SK-N-SH (cell line): ENCODE data around the gene ITGB6. TPM values are rescaled to one million over a fixed set of nuclear protein-coding genes. Genes with fewer than 3 reads are reported as not detected.

Experiments
- CTCF ChIA-PET: fragments of 300-600, 350-600 bp; formaldehyde crosslinking; extraction: SDS; loops from one replicate; lab custom pipeline; 2021; lab: Yijun Ruan, JAX
- POLR2A ChIA-PET: fragments of 350-600 bp; sonication (Branson Sonifier 250); formaldehyde crosslinking; extraction: SDS; loops from one replicate; lab custom pipeline; 2020; ENCODE audit warnings: antibody characterized with exemption, inconsistent platforms; lab: Yijun Ruan, JAX
- DNase-seq: peaks from one replicate; pipeline ENCODE4 v3.0.0; 2012
- H2AFZ ChIP-seq: fragments of 200-600 bp; sonication (generic); 2 replicates; pipeline ENCODE4 v1.8.1; 2016; ENCODE audit warnings: antibody characterized with exemption, mild to moderate bottlenecking, low read depth
- H3F3A ChIP-seq: fragments of 200-600 bp; sonication (generic); replicated peaks from 2 replicates; pipeline ENCODE3; 2016; ENCODE audit warnings: antibody characterized with exemption, mild to moderate bottlenecking; ENCODE audit not compliant: insufficient read depth
- H3K27ac ChIP-seq, 2 experiments: fragments of 200-500 bp in 1 of 2; fragments of 200-600 bp in 1 of 2; sonication (Bioruptor generic) in 1 of 2; sonication (generic), shearing (Covaris generic) in 1 of 2; 2 replicates each; pipeline versions ENCODE4 v1.5.1 to v1.6.1; 2014 to 2016; ENCODE audit warnings: low read depth in 2 of 2, inconsistent platforms in 1 of 2, low read length in 1 of 2, mild to moderate bottlenecking in 1 of 2, mixed read lengths in 1 of 2
- H3K27me3 ChIP-seq: fragments of 200-600 bp; sonication (generic), shearing (Covaris generic); 2 replicates; pipeline ENCODE4 v1.6.1; 2016; ENCODE audit warnings: mixed run types; ENCODE audit not compliant: insufficient read depth
- H3K36me3 ChIP-seq, 2 experiments: fragments of 200-500 bp in 1 of 2; fragments of 200-600 bp in 1 of 2; sonication (Bioruptor generic) in 1 of 2; sonication (generic) in 1 of 2; replicated peaks in 1 of 2; 2 replicates each; pipeline versions ENCODE3 to v1.5.1; 2014 to 2016; ENCODE audit warnings: low read length in 1 of 2, mild to moderate bottlenecking in 1 of 2; ENCODE audit not compliant: insufficient read depth in 2 of 2, control insufficient read depth in 1 of 2
- H3K4me1 ChIP-seq, 2 experiments: fragments of 200-500 bp in 1 of 2; fragments of 200-600 bp in 1 of 2; sonication (Bioruptor generic) in 1 of 2; sonication (generic), shearing (Covaris generic) in 1 of 2; 2 replicates each; pipeline versions ENCODE4 v1.5.1 to v1.6.1; 2014 to 2016; ENCODE audit warnings: low read depth in 1 of 2, low read length in 1 of 2, mixed run types in 1 of 2; ENCODE audit not compliant: insufficient read depth in 2 of 2, control insufficient read depth in 1 of 2
- H3K4me2 ChIP-seq: fragments of 200-600 bp; sonication (generic), shearing (Covaris generic); 2 replicates; pipeline ENCODE4 v1.6.1; 2017; ENCODE audit warnings: mixed run types
- H3K4me3 ChIP-seq, 2 experiments: fragments of 200-500 bp in 1 of 2; fragments of 200-600 bp in 1 of 2; sonication (Bioruptor generic) in 1 of 2; sonication (generic), shearing (Covaris generic) in 1 of 2; 2 replicates each; pipeline versions ENCODE4 v1.5.1 to v1.8.1; 2014 to 2016; ENCODE audit warnings: low read depth in 2 of 2, inconsistent platforms in 1 of 2, low read length in 1 of 2, mild to moderate bottlenecking in 1 of 2, mixed read lengths in 1 of 2, moderate library complexity in 1 of 2
- H3K79me2 ChIP-seq: fragments of 200-600 bp; sonication (generic); 2 replicates; pipeline ENCODE4 v1.8.1; 2017; ENCODE audit warnings: mild to moderate bottlenecking; ENCODE audit not compliant: insufficient read depth
- H3K9ac ChIP-seq: fragments of 200-600 bp; sonication (generic); 2 replicates; pipeline ENCODE4 v1.6.1; 2017; ENCODE audit warnings: mixed run types
- H3K9me2 ChIP-seq: fragments of 200-600 bp; sonication (generic); 2 replicates; pipeline ENCODE4 v1.6.1; 2017; ENCODE audit warnings: mixed run types
- H3K9me3 ChIP-seq: fragments of 200-600 bp; sonication (generic); 2 replicates; pipeline ENCODE4 v1.6.1; 2017; ENCODE audit warnings: mixed run types, mild to moderate bottlenecking, moderate library complexity
- H4K20me1 ChIP-seq: fragments of 200-600 bp; sonication (generic); 2 replicates; pipeline ENCODE4 v1.6.1; 2017; ENCODE audit warnings: mild to moderate bottlenecking, mixed run types; ENCODE audit not compliant: insufficient read depth
- ELF1 ChIP-seq: IDR thresholded peaks from 2 replicates; pipeline ENCODE4 v1.4.0; 2012
- EP300 ChIP-seq, 2 experiments: IDR thresholded peaks; 2 replicates each; pipeline versions ENCODE4 v1.4.0 to v1.6.1; 2012; ENCODE audit warnings: borderline replicate concordance in 1 of 2, low read depth in 1 of 2, low read length in 1 of 2
- FOXJ3 ChIP-seq: sonication (generic); formaldehyde crosslinking; IDR thresholded peaks from 2 replicates; pipeline ENCODE4 v1.5.1; 2020; ENCODE audit warnings: mild to moderate bottlenecking, missing genetic modification reagents
- FOXM1 ChIP-seq: IDR thresholded peaks from 2 replicates; pipeline ENCODE4 v1.4.0; 2012; ENCODE audit warnings: low read depth, mild to moderate bottlenecking
- GABPA ChIP-seq: IDR thresholded peaks from 2 replicates; pipeline ENCODE4 v1.4.0; 2012; ENCODE audit warnings: low read depth, mild to moderate bottlenecking
- GATA2 ChIP-seq: sonication (generic); formaldehyde crosslinking; IDR thresholded peaks from 2 replicates; pipeline ENCODE4 v1.5.0; 2020; ENCODE audit warnings: mild to moderate bottlenecking, missing genetic modification reagents
- JUND ChIP-seq: IDR thresholded peaks from 2 replicates; pipeline ENCODE4 v1.4.0; 2012
- MEF2A ChIP-seq: IDR thresholded peaks from 2 replicates; pipeline ENCODE4 v1.4.0; 2012; ENCODE audit warnings: low read depth, borderline replicate concordance
- NFIC ChIP-seq: IDR thresholded peaks from 2 replicates; pipeline ENCODE4 v1.4.0; 2012; ENCODE audit warnings: borderline replicate concordance
- NRF1 ChIP-seq: IDR thresholded peaks from 2 replicates; pipeline ENCODE4 v1.6.1; 2012; ENCODE audit warnings: low read depth, mild to moderate bottlenecking, low read length
- POLR2AphosphoS5 ChIP-seq: IDR thresholded peaks from 2 replicates; pipeline ENCODE4 v1.6.1; 2012; ENCODE audit warnings: low read depth, low read length
- RAD21 ChIP-seq: IDR thresholded peaks from 2 replicates; pipeline ENCODE4 v1.6.1; 2012; ENCODE audit warnings: mild to moderate bottlenecking, low read length
- RCOR1 ChIP-seq: fragments of 150-350 bp; IDR thresholded peaks from 2 replicates; pipeline ENCODE4 v1.6.1; 2017; ENCODE audit warnings: antibody characterized with exemption, low read length
- RFX5 ChIP-seq: IDR thresholded peaks from 2 replicates; pipeline ENCODE4 v1.6.1; 2012; ENCODE audit warnings: mild to moderate bottlenecking, improper control_type of control experiment, low read length
- TEAD4 ChIP-seq: IDR thresholded peaks from 2 replicates; pipeline ENCODE4 v1.4.0; 2012; ENCODE audit warnings: mild to moderate bottlenecking, borderline replicate concordance; ENCODE audit not compliant: insufficient read depth
- YY1 ChIP-seq: IDR thresholded peaks from 2 replicates; pipeline ENCODE4 v1.4.0; 2012; ENCODE audit warnings: low read depth, mild to moderate bottlenecking
- ZBTB33 ChIP-seq: IDR thresholded peaks from 2 replicates; pipeline ENCODE4 v1.4.0; 2012; ENCODE audit warnings: low read depth, borderline replicate concordance
- WGBS: methylation state at CpG from one replicate; pipeline ENCODE4 v1.1.6; 2017; ENCODE audit warnings: low lambda C conversion rate; 5-methylcytosine and 5-hydroxymethylcytosine counted together
- polyA plus RNA-seq, 3 experiments: library from polyadenylated mRNA; depleted of rRNA; stranded (reverse); fragments of >200 nt; gene quantifications; 2 replicates each; pipeline ENCODE4 v1.2.3, GENCODE V29; 2012
- TF ChIP-seq, protein P1 (sequence below): IDR thresholded peaks from 2 replicates; pipeline ENCODE4 v1.4.0; 2012; ENCODE audit warnings: low read depth

The ITGB6 gene
- polyA plus RNA-seq, 1 of the 3 experiments (the other 2 are of a cell fraction), result 0.10 TPM

- TF ChIP-seq NRF1, result no peak
- TF ChIP-seq JUND, result no peak
- TF ChIP-seq RAD21, result no peak
- no peak for TF ChIP-seq GABPA
- TF ChIP-seq ELF1, result no peak
Measured at GRCh38 chr2:160145471-160145870, 54.6 kb downstream of the ITGB6 start (continued).

GRCh38 chr2:160144280-160144990 is 55.6 kb downstream of the ITGB6 start:
- Histone ChIP-seq H2AFZ (no peak overlapping the region), H4K20me1 (no peaks in the 10 kb centered on the region), H3K4me1 (peaks cover 0 to 13% of the 10 kb centered on the region in 2 experiments; a peak in 2 of 4 replicates), H3K9ac (no peak overlapping the region), H3K79me2 (no peaks in the 10 kb centered on the region), H3K4me2 (no peak overlapping the region), H3K27ac (no peak overlapping the region), H3K36me3 (no peaks in the 10 kb centered on the region), H3K9me3 (no peaks in the 10 kb centered on the region), H3K4me3 (no peak overlapping the region), H3K9me2 (no peaks in the 10 kb centered on the region), H3F3A (peaks cover 12% of the 10 kb centered on the region), H3K27me3 (no peaks in the 10 kb centered on the region)
- POLR2A ChIA-PET, result no interaction called here
- TF ChIP-seq YY1 (no peak), FOXJ3 (no peak), JUND (no peak), ZBTB33 (no peak), RFX5 (no peak), MEF2A (no peak), GATA2 (no peak), NFIC (no peak), RCOR1 (no peak), POLR2AphosphoS5 (no peak), TEAD4 (no peak), ELF1 (no peak), FOXM1 (no peak), EP300 (IDR thresholded peaks at IDR 0.05; ENCODE audit: borderline replicate concordance in 1 of 2, low read depth in 1 of 2, low read length in 1 of 2) (no peak)
- TF ChIP-seq, protein P1, sequence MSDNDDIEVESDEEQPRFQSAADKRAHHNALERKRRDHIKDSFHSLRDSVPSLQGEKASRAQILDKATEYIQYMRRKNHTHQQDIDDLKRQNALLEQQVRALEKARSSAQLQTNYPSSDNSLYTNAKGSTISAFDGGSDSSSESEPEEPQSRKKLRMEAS, result no peak
- 92% methylated on average over 9 of the region's 9 CpGs for WGBS
- no peak for DNase-seq
- CTCF ChIA-PET, result no interaction called here
